GM15510 (cell line): ENCODE data around the gene LRRC34.

ENCODE experiments used
- POLR2A ChIP-seq: IDR thresholded peaks from 3 replicates; pipeline ENCODE4 v1.6.1; 2011; ENCODE audit warnings: borderline replicate concordance; ENCODE audit not compliant: insufficient read length; ENCODE audit errors: extremely low read depth

The LRRC34 gene

DNA sequence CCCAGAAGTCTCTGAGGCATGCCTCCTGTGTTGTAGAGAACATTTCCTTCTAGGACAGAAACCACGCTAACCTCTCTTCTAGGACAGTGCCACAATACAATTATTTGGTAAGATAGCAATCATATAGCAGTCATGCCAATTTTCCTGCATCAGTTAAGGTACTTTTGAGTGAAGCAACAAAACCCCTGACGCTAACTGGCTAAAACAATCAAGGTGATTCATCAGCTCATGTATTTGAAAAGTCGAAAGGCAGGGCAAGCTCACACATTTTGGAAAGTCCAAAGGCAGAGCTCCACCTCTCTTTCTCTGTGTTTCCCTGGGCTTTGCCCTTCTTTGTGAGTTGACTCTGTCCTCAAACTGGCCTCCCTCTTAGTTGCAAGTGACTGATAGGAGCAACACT, 58.0 kb downstream of the LRRC34 start:
- TF ChIP-seq POLR2A = no peak

GRCh38 chr3:169751875-169752274, 60.8 kb downstream of the LRRC34 start:
- TF ChIP-seq POLR2A = no peak

DNA sequence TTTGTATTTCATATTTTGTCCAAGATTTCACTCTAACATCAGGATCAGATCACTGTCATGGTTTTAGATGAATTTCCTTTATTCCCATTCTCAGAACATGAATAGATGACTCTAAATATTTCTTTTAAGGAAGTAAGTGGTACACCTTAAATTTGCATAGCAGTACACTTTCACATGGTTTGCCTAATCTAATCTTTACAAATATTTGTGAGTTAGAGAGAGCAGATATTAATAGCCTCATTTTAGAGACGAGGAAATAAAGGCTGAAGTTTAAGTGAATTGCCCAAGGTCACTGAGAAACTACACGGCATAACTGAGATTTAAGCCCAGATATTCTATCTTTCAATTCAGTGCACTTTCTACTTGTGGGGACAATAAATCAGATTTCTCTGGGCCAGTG, 62.0 kb downstream of the LRRC34 start:
- TF ChIP-seq POLR2A = no peak

DNA sequence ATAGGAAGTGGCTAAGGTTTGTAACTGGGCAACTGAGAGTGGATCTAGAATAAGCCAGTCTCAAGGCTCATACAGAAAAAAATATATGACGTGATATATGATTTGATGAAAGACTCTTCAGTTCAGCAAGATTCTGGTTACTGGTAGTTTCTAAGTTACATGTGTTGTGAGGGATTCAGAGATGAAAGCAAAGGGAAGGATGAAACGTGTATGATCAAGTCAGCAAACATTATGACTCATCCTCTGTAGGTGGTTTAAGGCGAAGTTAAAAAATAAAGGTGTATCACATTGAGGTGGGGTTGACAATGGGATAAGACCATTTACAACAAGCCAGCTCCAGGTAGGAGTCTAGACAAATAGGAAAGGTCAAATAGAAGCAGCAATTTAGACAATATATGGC, 64.0 kb downstream of the LRRC34 start:
- TF ChIP-seq POLR2A = no peak

- TF ChIP-seq POLR2A = no peak
Observed at GRCh38 chr3:169746924-169747323, 65.8 kb downstream of the LRRC34 start.

GRCh38 chr3:169744366-169745054, 68.2 kb downstream of the LRRC34 start:
- no peak for TF ChIP-seq POLR2A
